KOPT-K1 (cell line): ENCODE measurements around the gene CLEC18A.
"Not testable (repeated sequence)": the region's sequence is repeated elsewhere in the genome, so short reads cannot be mapped to it uniquely, and the experiment has no call there.

Experiments used
- H3K27ac ChIP-seq: fragments of 200-600 bp; sonication (generic); 2 replicates; pipeline ENCODE4 v1.5.1; 2016; ENCODE audit warnings: antibody characterized with exemption, mild to moderate bottlenecking, low read depth, low read length; ENCODE audit not compliant: poor library complexity, severe bottlenecking
- H3K36me3 ChIP-seq: fragments of 200-600 bp; sonication (generic); 2 replicates; pipeline ENCODE4 v1.5.1; 2017; ENCODE audit warnings: antibody characterized with exemption, mild to moderate bottlenecking, low read length, moderate library complexity; ENCODE audit not compliant: insufficient read depth
- H3K9me3 ChIP-seq: fragments of 200-600 bp; sonication (generic); 2 replicates; pipeline ENCODE4 v1.5.1; 2017; ENCODE audit warnings: antibody characterized with exemption, low read length, mild to moderate bottlenecking; ENCODE audit not compliant: insufficient read depth, poor library complexity, severe bottlenecking

CLEC18A gene

GRCh38 chr16:69936751-69937211 is 14.4 kb upstream of the CLEC18A start:
- H3K27ac ChIP-seq, result no peak overlapping the region
- H3K9me3 ChIP-seq, result no peaks in the 10 kb centered on the region
- H3K36me3 ChIP-seq, result peaks cover 64% of the 10 kb centered on the region

GRCh38 chr16:69937465-69937951 is 13.6 kb upstream of the CLEC18A start:
- no peaks in the 10 kb centered on the region for H3K9me3 ChIP-seq
- H3K27ac ChIP-seq, result no peak overlapping the region
- H3K36me3 ChIP-seq, result peaks cover 60% of the 10 kb centered on the region

GRCh38 chr16:69938981-69939820 is 11.9 kb upstream of the CLEC18A start:
- H3K9me3 ChIP-seq, result no peaks in the 10 kb centered on the region
- H3K27ac ChIP-seq, result no peak overlapping the region
- peaks cover 48% of the 10 kb centered on the region for H3K36me3 ChIP-seq

- H3K9me3 ChIP-seq, result no peaks in the 10 kb centered on the region
- H3K27ac ChIP-seq, result no peak overlapping the region
- H3K36me3 ChIP-seq, result peaks cover 48% of the 10 kb centered on the region
These were observed 11.1 kb upstream of the CLEC18A start for GRCh38 chr16:69939821-69940585.

- Histone ChIP-seq H3K27ac (no peak overlapping the region), H3K9me3 (no peaks in the 10 kb centered on the region), H3K36me3 (peaks cover 47% of the 10 kb centered on the region)
These were observed 10.5 kb upstream of the CLEC18A start for GRCh38 chr16:69940676-69941075.

- H3K36me3 ChIP-seq, result peaks cover 39% of the 10 kb centered on the region
- no peaks in the 10 kb centered on the region for H3K9me3 ChIP-seq
- H3K27ac ChIP-seq, result no peak overlapping the region
These were observed 9.7 kb upstream of the CLEC18A start for GRCh38 chr16:69941251-69942098.

- peaks cover 33% of the 10 kb centered on the region for H3K36me3 ChIP-seq
- H3K27ac ChIP-seq, result no peak overlapping the region
- no peaks in the 10 kb centered on the region for H3K9me3 ChIP-seq
These were observed 9.0 kb upstream of the CLEC18A start for GRCh38 chr16:69942099-69942491.

GRCh38 chr16:69942627-69943170 is 8.4 kb upstream of the CLEC18A start:
- Histone ChIP-seq H3K9me3 (no peaks in the 10 kb centered on the region), H3K36me3 (peaks cover 27% of the 10 kb centered on the region), H3K27ac (no peak overlapping the region)

GRCh38 chr16:69943241-69944036 is 7.7 kb upstream of the CLEC18A start:
- not testable (repeated sequence) for H3K27ac ChIP-seq, H3K9me3 ChIP-seq
- H3K36me3 ChIP-seq, result peaks cover 23% of the 10 kb centered on the region

- H3K9me3 ChIP-seq, H3K27ac ChIP-seq: not testable (repeated sequence)
These were observed 723 bp upstream of the CLEC18A start for GRCh38 chr16:69950411-69950810.

GRCh38 chr16:69951672-69952031 is 518 bp downstream of the CLEC18A start:
- not testable (repeated sequence) for H3K27ac ChIP-seq, H3K36me3 ChIP-seq, H3K9me3 ChIP-seq

More at GRCh38 chr16:69950411-69950810, 723 bp upstream of the CLEC18A start:
- H3K36me3 ChIP-seq, result not testable (repeated sequence)

GRCh38 chr16:69952116-69952515 is 982 bp downstream of the CLEC18A start:
- H3K9me3 ChIP-seq, H3K36me3 ChIP-seq, H3K27ac ChIP-seq: not testable (repeated sequence)

GRCh38 chr16:69952572-69953355 is 1.6 kb downstream of the CLEC18A start:
- not testable (repeated sequence) for H3K27ac ChIP-seq

More at GRCh38 chr16:69952572-69953355, 1.6 kb downstream of the CLEC18A start:
- H3K36me3 ChIP-seq, H3K9me3 ChIP-seq: not testable (repeated sequence)
